ENCODE data around the gene KLHL22. TPM values are rescaled to one million over a fixed set of nuclear protein-coding genes. Genes with fewer than 3 reads are reported as not detected.

Gene KLHL22
- total RNA-seq, 1 donor from 2014 or later, result 25.7 TPM

GRCh38 chr22:20435436-20436306 is 59.9 kb downstream of the KLHL22 start:
- no peak for DNase-seq (ENCODE audit: extremely low read depth, low read depth, low spot score)

GRCh38 chr22:20434773-20435172 is 60.8 kb downstream of the KLHL22 start:
- DNase-seq (ENCODE audit: extremely low read depth, low read depth, low spot score), result no peak

GRCh38 chr22:20434264-20434751 is 61.3 kb downstream of the KLHL22 start:
- DNase-seq (ENCODE audit: extremely low read depth, low read depth, low spot score), result no peak

GRCh38 chr22:20433686-20434241 is 61.8 kb downstream of the KLHL22 start:
- no peak for DNase-seq (ENCODE audit: extremely low read depth, low read depth, low spot score)

- no peak for DNase-seq (ENCODE audit: extremely low read depth, low read depth, low spot score)
Observed at GRCh38 chr22:20433191-20433590, 62.4 kb downstream of the KLHL22 start.

- no peak for DNase-seq (ENCODE audit: extremely low read depth, low read depth, low spot score)
Observed at GRCh38 chr22:20432244-20432686, 63.3 kb downstream of the KLHL22 start.

- DNase-seq (ENCODE audit: extremely low read depth, low read depth, low spot score), result no peak
Observed at GRCh38 chr22:20431511-20432192, 63.9 kb downstream of the KLHL22 start.

- DNase-seq (ENCODE audit: extremely low read depth, low read depth, low spot score), result no peak
Observed at GRCh38 chr22:20430720-20431510, 64.7 kb downstream of the KLHL22 start.

- no peak for DNase-seq (ENCODE audit: extremely low read depth, low read depth, low spot score)
Observed at GRCh38 chr22:20430101-20430719, 65.4 kb downstream of the KLHL22 start.

GRCh38 chr22:20429254-20430100 is 66.1 kb downstream of the KLHL22 start:
- DNase-seq (ENCODE audit: extremely low read depth, low read depth, low spot score), result no peak

GRCh38 chr22:20428496-20429253 is 66.9 kb downstream of the KLHL22 start:
- no peak for DNase-seq (ENCODE audit: extremely low read depth, low read depth, low spot score)

GRCh38 chr22:20427945-20428417 is 67.6 kb downstream of the KLHL22 start:
- DNase-seq (ENCODE audit: extremely low read depth, low read depth, low spot score), result no peak

GRCh38 chr22:20427104-20427944 is 68.3 kb downstream of the KLHL22 start:
- DNase-seq (ENCODE audit: extremely low read depth, low read depth, low spot score), result no peak

- no peak for DNase-seq (ENCODE audit: extremely low read depth, low read depth, low spot score)
Observed at GRCh38 chr22:20426259-20426615, 69.4 kb downstream of the KLHL22 start.

- no peak for DNase-seq (ENCODE audit: extremely low read depth, low read depth, low spot score)
Observed at GRCh38 chr22:20425566-20426258, 69.9 kb downstream of the KLHL22 start.

GRCh38 chr22:20424932-20425565 is 70.5 kb downstream of the KLHL22 start:
- no peak for DNase-seq (ENCODE audit: extremely low read depth, low read depth, low spot score)

GRCh38 chr22:20424568-20424931 is 71.0 kb downstream of the KLHL22 start:
- no peak for DNase-seq (ENCODE audit: extremely low read depth, low read depth, low spot score)
